Measurements from ENCODE around the gene GRIN2A. TPM values are rescaled to one million over a fixed set of nuclear protein-coding genes. Genes with fewer than 3 reads are reported as not detected.

The GRIN2A gene
- total and polyA plus RNA-seq, 10 donors: under 0.01 to 0.10 (median 0.03) TPM; not detected in 7

- no peak overlapping the region for H3K27ac ChIP-seq
- no peaks in the 10 kb centered on the region for H3K4me1 ChIP-seq
- peaks cover 0 to 17% (median under 1%) of the 10 kb centered on the region in 8 donors for H3K9me3 ChIP-seq
- TF ChIP-seq POLR2A (IDR thresholded peaks at IDR 0.05) (no peak), CTCF (IDR thresholded peaks at IDR 0.05 in 8 of 11, conservative IDR thresholded peaks at IDR 0.05 in 3 of 11) (no peak), POLR2AphosphoS5 (IDR thresholded peaks at IDR 0.05) (no peak)
- H3K27me3 ChIP-seq (replicated peaks in 1 of 7): peaks cover 0 to 11% (median 0%) of the 10 kb centered on the region in 7 donors
- no peak overlapping the region for H3K4me3 ChIP-seq
- no peaks in the 10 kb centered on the region for H3K36me3 ChIP-seq
- intact Hi-C loops (cut with DNase I; ENCODE audit: low total_unique reads): no loop called here
- no peak for DNase-seq
- 88 to 93% (median 90%) methylated on average over 3 of the region's 3 CpGs for WGBS, 5 donors
Measured at GRCh38 chr16:9807302-9807701, 374.9 kb downstream of the GRIN2A start.

GRCh38 chr16:9805109-9805508 lies 377.1 kb downstream of the GRIN2A start:
- H3K27me3 ChIP-seq (replicated peaks in 1 of 7): peaks cover 0 to 5% (median 0%) of the 10 kb centered on the region in 7 donors
- WGBS, 5 donors: 88 to 100% (median 94%) methylated on average over 2 of the region's 2 CpGs

GRCh38 chr16:9802160-9802559 lies 380.1 kb downstream of the GRIN2A start:
- H3K27me3 ChIP-seq (replicated peaks in 1 of 7): no peaks in the 10 kb centered on the region
- H3K9me3 ChIP-seq: peaks cover 0 to 22% (median 3%) of the 10 kb centered on the region in 8 donors
- no peaks in the 10 kb centered on the region for H3K4me1 ChIP-seq
- TF ChIP-seq POLR2A (IDR thresholded peaks at IDR 0.05) (no peak), CTCF (IDR thresholded peaks at IDR 0.05 in 8 of 11, conservative IDR thresholded peaks at IDR 0.05 in 3 of 11) (no peak), POLR2AphosphoS5 (IDR thresholded peaks at IDR 0.05) (no peak)
- no peak overlapping the region for H3K4me3 ChIP-seq
- WGBS, 5 donors: 69 to 93% (median 89%) methylated on average over 1 of the region's 1 CpG
- intact Hi-C loops (cut with DNase I; ENCODE audit: low total_unique reads): no loop called here
- no peak for DNase-seq
- no peak overlapping the region for H3K27ac ChIP-seq
- H3K36me3 ChIP-seq: no peaks in the 10 kb centered on the region

More at GRCh38 chr16:9805109-9805508, 377.1 kb downstream of the GRIN2A start:
- Histone ChIP-seq H3K27ac (no peak overlapping the region), H3K9me3 (peaks cover 0 to 22% (median 3%) of the 10 kb centered on the region in 8 donors), H3K36me3 (no peaks in the 10 kb centered on the region), H3K4me1 (no peaks in the 10 kb centered on the region), H3K4me3 (no peak overlapping the region)
- TF ChIP-seq CTCF (IDR thresholded peaks at IDR 0.05 in 8 of 11, conservative IDR thresholded peaks at IDR 0.05 in 3 of 11) (no peak), POLR2A (IDR thresholded peaks at IDR 0.05) (no peak), POLR2AphosphoS5 (IDR thresholded peaks at IDR 0.05) (no peak)
- intact Hi-C loops (cut with DNase I; ENCODE audit: low total_unique reads): no loop called here
- no peak for DNase-seq

GRCh38 chr16:9801651-9802050 lies 380.6 kb downstream of the GRIN2A start:
- no peak overlapping the region for H3K27ac ChIP-seq
- H3K4me3 ChIP-seq: no peak overlapping the region
- 86 to 95% (median 87%) methylated on average over 1 of the region's 1 CpG for WGBS, 5 donors
- TF ChIP-seq POLR2A (IDR thresholded peaks at IDR 0.05) (no peak), CTCF (IDR thresholded peaks at IDR 0.05 in 8 of 11, conservative IDR thresholded peaks at IDR 0.05 in 3 of 11) (no peak), POLR2AphosphoS5 (IDR thresholded peaks at IDR 0.05) (no peak)
- H3K9me3 ChIP-seq: peaks cover 0 to 20% (median 3%) of the 10 kb centered on the region in 8 donors
- no peaks in the 10 kb centered on the region for H3K27me3 ChIP-seq (replicated peaks in 1 of 7)
- no peaks in the 10 kb centered on the region for H3K4me1 ChIP-seq
- no peaks in the 10 kb centered on the region for H3K36me3 ChIP-seq
- intact Hi-C loops (cut with DNase I; ENCODE audit: low total_unique reads): no loop called here
- no peak for DNase-seq

Data from spleen (tissue), 11 donors.